ENCODE data around the gene UBE3D. TPM values are rescaled to one million over a fixed set of nuclear protein-coding genes. Genes with fewer than 3 reads are reported as not detected.

Gene UBE3D
- total RNA-seq, 2 donors from 2014 or later: 16.2 to 18.0 TPM

GRCh38 chr6:82924799-82925535 lies 140.7 kb downstream of the UBE3D start:
- Histone ChIP-seq H3K4me1 (ENCODE audit: control insufficient read depth, insufficient read depth, low read length) (no peaks in the 10 kb centered on the region), H3K9ac (ENCODE audit: extremely low read depth, low read length, poor library complexity, severe bottlenecking) (no peak overlapping the region), H3K36me3 (ENCODE audit: control insufficient read depth, insufficient read depth, low read length) (peaks cover 11% of the 10 kb centered on the region), H3K27ac (ENCODE audit: low read depth, low read length) (no peak overlapping the region), H3K27me3 (ENCODE audit: control insufficient read depth, insufficient read depth, low read length, poor library complexity, severe bottlenecking) (no peaks in the 10 kb centered on the region), H3K9me3 (ENCODE audit: control insufficient read depth, low read length) (peaks cover 14% of the 10 kb centered on the region), H3K4me3 (ENCODE audit: low read length) (no peak overlapping the region)
- Mint-ChIP-seq H3K4me1 (no peaks in the 10 kb centered on the region), H3K27ac (no peak overlapping the region), H3K27me3 (ENCODE audit: insufficient read depth) (no peaks in the 10 kb centered on the region), H3K36me3 (ENCODE audit: low read depth) (peaks cover 37% of the 10 kb centered on the region), H3K4me3 (no peak overlapping the region), H3K9me3 (peaks cover 18% of the 10 kb centered on the region)
- DNase-seq: no peak
- TF ChIP-seq, protein P1, sequence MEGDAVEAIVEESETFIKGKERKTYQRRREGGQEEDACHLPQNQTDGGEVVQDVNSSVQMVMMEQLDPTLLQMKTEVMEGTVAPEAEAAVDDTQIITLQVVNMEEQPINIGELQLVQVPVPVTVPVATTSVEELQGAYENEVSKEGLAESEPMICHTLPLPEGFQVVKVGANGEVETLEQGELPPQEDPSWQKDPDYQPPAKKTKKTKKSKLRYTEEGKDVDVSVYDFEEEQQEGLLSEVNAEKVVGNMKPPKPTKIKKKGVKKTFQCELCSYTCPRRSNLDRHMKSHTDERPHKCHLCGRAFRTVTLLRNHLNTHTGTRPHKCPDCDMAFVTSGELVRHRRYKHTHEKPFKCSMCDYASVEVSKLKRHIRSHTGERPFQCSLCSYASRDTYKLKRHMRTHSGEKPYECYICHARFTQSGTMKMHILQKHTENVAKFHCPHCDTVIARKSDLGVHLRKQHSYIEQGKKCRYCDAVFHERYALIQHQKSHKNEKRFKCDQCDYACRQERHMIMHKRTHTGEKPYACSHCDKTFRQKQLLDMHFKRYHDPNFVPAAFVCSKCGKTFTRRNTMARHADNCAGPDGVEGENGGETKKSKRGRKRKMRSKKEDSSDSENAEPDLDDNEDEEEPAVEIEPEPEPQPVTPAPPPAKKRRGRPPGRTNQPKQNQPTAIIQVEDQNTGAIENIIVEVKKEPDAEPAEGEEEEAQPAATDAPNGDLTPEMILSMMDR (conservative IDR thresholded peaks at IDR 0.05): no peak
- 91 to 92% methylated on average over 3 of the region's 3 CpGs for WGBS, 2 experiments (ENCODE audit: insufficient coverage in 1 of 2, insufficient read length in 1 of 2)

DNA sequence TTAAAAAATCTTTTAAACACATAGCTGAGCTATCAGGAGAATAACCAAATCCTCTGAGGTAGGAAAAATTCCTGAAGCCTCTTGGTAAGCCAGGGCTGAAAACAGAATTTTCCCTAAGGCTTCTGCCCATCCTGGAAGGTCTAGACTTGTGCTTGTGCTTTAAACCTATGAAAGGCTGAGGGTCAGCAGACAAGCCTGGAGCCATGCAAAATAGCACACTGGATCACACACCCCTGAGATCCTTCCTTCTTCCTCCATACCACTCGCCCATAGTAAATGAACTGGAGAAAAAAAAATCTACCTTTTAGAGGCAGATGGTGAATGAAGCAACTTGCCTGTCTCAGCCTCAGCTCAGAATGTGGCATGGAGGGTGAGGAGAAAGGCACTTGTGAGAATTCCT lies 144.4 kb downstream of the UBE3D start:
- H3K4me3 ChIP-seq (ENCODE audit: low read length): no peak overlapping the region
- no peak overlapping the region for H3K27ac ChIP-seq (ENCODE audit: low read depth, low read length)
- H3K9ac ChIP-seq (ENCODE audit: extremely low read depth, low read length, poor library complexity, severe bottlenecking): no peak overlapping the region
- H3K9me3 Mint-ChIP-seq: peaks cover 22% of the 10 kb centered on the region
- H3K9me3 ChIP-seq (ENCODE audit: control insufficient read depth, low read length): peaks cover 22% of the 10 kb centered on the region
- H3K27ac Mint-ChIP-seq: no peak overlapping the region
- TF ChIP-seq, protein P1 (conservative IDR thresholded peaks at IDR 0.05): no peak
- WGBS, 2 experiments (ENCODE audit: insufficient coverage in 1 of 2, insufficient read length in 1 of 2): 83% methylated on average over 1 of the region's 1 CpG; no CpG with 5 or more reads in 1 of the 2 experiments
- H3K36me3 ChIP-seq (ENCODE audit: control insufficient read depth, insufficient read depth, low read length): peaks cover 5% of the 10 kb centered on the region
- H3K27me3 Mint-ChIP-seq (ENCODE audit: insufficient read depth): no peaks in the 10 kb centered on the region
- no peaks in the 10 kb centered on the region for H3K4me1 ChIP-seq (ENCODE audit: control insufficient read depth, insufficient read depth, low read length)
- H3K4me1 Mint-ChIP-seq: no peaks in the 10 kb centered on the region
- H3K27me3 ChIP-seq (ENCODE audit: control insufficient read depth, insufficient read depth, low read length, poor library complexity, severe bottlenecking): no peaks in the 10 kb centered on the region
- no peak for DNase-seq
- H3K4me3 Mint-ChIP-seq: no peak overlapping the region
- H3K36me3 Mint-ChIP-seq (ENCODE audit: low read depth): peaks cover 39% of the 10 kb centered on the region

DNA sequence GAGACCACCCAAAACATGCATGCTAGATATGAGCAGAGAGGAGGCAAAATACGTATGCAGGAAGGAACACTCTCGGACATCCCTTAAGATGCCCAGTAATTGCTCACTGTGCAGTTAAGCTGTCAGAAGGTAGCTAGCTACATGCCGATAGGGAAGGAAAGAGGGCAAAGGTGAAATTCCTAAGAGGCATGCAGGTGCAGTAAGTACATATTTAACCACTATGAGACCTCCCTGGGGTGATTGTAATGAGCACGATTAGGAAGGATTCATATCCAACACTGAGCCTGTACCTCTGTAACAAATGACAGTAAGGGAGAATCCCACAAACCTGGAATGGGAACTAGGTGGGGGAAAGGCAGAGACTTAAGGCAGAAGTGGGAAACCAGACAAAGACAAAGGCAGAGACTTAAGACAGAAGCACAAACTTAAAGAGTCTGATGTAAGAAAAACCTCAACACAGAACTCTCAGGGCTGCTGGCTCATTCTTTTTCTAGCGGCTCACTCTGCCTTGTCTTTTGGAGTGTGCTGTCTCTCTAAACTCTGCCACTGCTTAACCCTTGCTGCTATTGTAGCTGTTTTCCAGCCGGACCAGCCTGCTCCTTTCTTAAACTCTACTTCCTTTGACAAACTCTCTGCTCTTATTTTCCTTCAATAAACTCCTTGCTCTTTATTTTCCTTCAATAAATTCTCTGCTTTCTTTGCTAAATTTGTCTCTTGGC lies 148.1 kb downstream of the UBE3D start:
- no peaks in the 10 kb centered on the region for H3K4me1 ChIP-seq (ENCODE audit: control insufficient read depth, insufficient read depth, low read length)
- H3K4me3 Mint-ChIP-seq: no peak overlapping the region
- H3K9me3 ChIP-seq (ENCODE audit: control insufficient read depth, low read length): peaks cover 22% of the 10 kb centered on the region
- no peak overlapping the region for H3K9ac ChIP-seq (ENCODE audit: extremely low read depth, low read length, poor library complexity, severe bottlenecking)
- TF ChIP-seq, protein P1 (conservative IDR thresholded peaks at IDR 0.05): no peak
- H3K27ac ChIP-seq (ENCODE audit: low read depth, low read length): no peak overlapping the region
- no peaks in the 10 kb centered on the region for H3K27me3 ChIP-seq (ENCODE audit: control insufficient read depth, insufficient read depth, low read length, poor library complexity, severe bottlenecking)
- peaks cover 5% of the 10 kb centered on the region for H3K36me3 ChIP-seq (ENCODE audit: control insufficient read depth, insufficient read depth, low read length)
- 81 to 88% methylated on average over 5 to 6 of the region's 6 CpGs for WGBS, 2 experiments (ENCODE audit: insufficient coverage in 1 of 2, insufficient read length in 1 of 2)
- no peak for DNase-seq
- no peaks in the 10 kb centered on the region for H3K27me3 Mint-ChIP-seq (ENCODE audit: insufficient read depth)
- no peak overlapping the region for H3K4me3 ChIP-seq (ENCODE audit: low read length)
- H3K27ac Mint-ChIP-seq: no peak overlapping the region
- H3K4me1 Mint-ChIP-seq: peaks cover 6% of the 10 kb centered on the region
- peaks cover 31% of the 10 kb centered on the region for H3K36me3 Mint-ChIP-seq (ENCODE audit: low read depth)
- H3K9me3 Mint-ChIP-seq: peaks cover 19% of the 10 kb centered on the region
